HG03521 (cell line): ENCODE results near the gene TNRC6C.
"Not testable (repeated sequence)": the region's sequence is repeated elsewhere in the genome, so short reads cannot be mapped to it uniquely, and the experiment has no call there.

Experiments used
- ATAC-seq: cut with Tn5 transposase; IDR thresholded peaks from one replicate; pipeline ENCODE4 v1.9.1; 2021; ENCODE audit warnings: mild to moderate bottlenecking, moderate library complexity; ENCODE audit not compliant: unreplicated experiment

Gene TNRC6C

GRCh38 chr17:78109489-78109761 lies 150.9 kb downstream of the TNRC6C start:
- no peak for ATAC-seq

GRCh38 chr17:78110363-78111015 lies 152.0 kb downstream of the TNRC6C start:
- ATAC-seq, result no peak

- no peak for ATAC-seq
These were observed 152.7 kb downstream of the TNRC6C start for GRCh38 chr17:78111016-78111726.

GRCh38 chr17:78111727-78112517 lies 153.4 kb downstream of the TNRC6C start:
- no peak for ATAC-seq

- no peak for ATAC-seq
These were observed 154.3 kb downstream of the TNRC6C start for GRCh38 chr17:78112518-78113471.

- no peak for ATAC-seq
These were observed 155.6 kb downstream of the TNRC6C start for GRCh38 chr17:78113804-78114785.

- ATAC-seq, result no peak
These were observed 156.6 kb downstream of the TNRC6C start for GRCh38 chr17:78114831-78115723.

GRCh38 chr17:78115803-78116202 lies 157.3 kb downstream of the TNRC6C start:
- not testable (repeated sequence) for ATAC-seq

GRCh38 chr17:78116411-78116810 lies 157.9 kb downstream of the TNRC6C start:
- no peak for ATAC-seq

- ATAC-seq, result no peak
These were observed 158.8 kb downstream of the TNRC6C start for GRCh38 chr17:78117027-78117981.

GRCh38 chr17:78118801-78119241 lies 160.3 kb downstream of the TNRC6C start:
- no peak for ATAC-seq

GRCh38 chr17:78120537-78120936 lies 162.0 kb downstream of the TNRC6C start:
- ATAC-seq, result no peak

- ATAC-seq, result no peak
These were observed 162.7 kb downstream of the TNRC6C start for GRCh38 chr17:78120971-78121800.

- no peak for ATAC-seq
These were observed 163.3 kb downstream of the TNRC6C start for GRCh38 chr17:78121801-78122215.

- no peak for ATAC-seq
These were observed 163.9 kb downstream of the TNRC6C start for GRCh38 chr17:78122216-78122930.

GRCh38 chr17:78122931-78123249 lies 164.4 kb downstream of the TNRC6C start:
- ATAC-seq, result no peak
